ENCODE results near the gene CRABP1.
"Not testable (repeated sequence)": the region's sequence is repeated elsewhere in the genome, so short reads cannot be mapped to it uniquely, and the experiment has no call there.

CRABP1 gene

DNA sequence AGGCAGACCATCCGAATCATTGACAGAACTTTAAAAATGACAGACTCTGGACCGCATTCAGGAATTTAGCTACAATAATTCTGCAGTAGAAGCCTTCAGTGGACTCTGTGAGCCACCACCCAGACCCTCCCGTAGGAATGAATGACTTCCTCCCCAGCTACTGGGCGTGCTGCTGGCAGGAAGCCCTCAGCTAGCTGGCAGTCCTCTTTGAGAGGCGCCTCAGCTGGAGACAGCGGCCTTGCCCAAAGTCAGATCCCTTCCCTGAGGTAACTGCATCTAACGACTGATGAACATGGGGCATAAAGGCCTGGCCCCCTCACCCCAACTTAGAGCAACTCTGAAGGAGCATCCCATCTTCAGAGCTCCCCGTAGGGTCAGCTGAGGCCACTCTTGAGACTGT lies 25.8 kb downstream of the CRABP1 start:
- Histone ChIP-seq H3K27me3 (replicated peaks; ENCODE audit: control insufficient read depth, insufficient read depth, low read length) (peaks cover 19% of the 10 kb centered on the region), H3K4me3 (ENCODE audit: low read length) (no peak overlapping the region), H3K36me3 (ENCODE audit: control insufficient read depth, insufficient read depth, low read length, severe bottlenecking) (no peaks in the 10 kb centered on the region), H3K4me1 (ENCODE audit: control insufficient read depth, insufficient read depth, low read length) (no peaks in the 10 kb centered on the region), H3K9ac (ENCODE audit: low read length) (no peak overlapping the region), H3K9me3 (ENCODE audit: control insufficient read depth, low read length) (no peaks in the 10 kb centered on the region)
- peak; percentile 36 for DNase-seq (ENCODE audit: low read depth)

DNA sequence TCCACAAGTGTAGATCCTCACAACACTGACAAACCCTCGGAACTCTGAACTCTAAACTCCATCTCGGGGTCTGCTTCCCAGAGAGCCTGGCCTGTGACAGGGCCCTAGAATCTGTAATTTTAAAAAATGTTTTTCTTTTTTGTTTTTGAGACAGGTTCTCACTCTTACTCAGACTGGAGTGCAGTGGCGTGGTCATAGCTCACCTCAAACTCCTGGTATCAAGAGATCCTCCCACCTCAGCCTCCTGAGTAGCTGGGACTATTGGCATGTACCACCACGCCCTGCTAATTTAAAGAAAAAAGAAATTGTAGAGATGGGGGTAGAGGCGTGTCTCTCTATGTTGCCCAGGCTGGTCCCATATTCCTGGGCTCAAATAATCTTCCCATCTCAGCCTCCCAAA lies 26.2 kb downstream of the CRABP1 start:
- no peak overlapping the region for H3K9ac ChIP-seq (ENCODE audit: low read length)
- H3K36me3 ChIP-seq (ENCODE audit: control insufficient read depth, insufficient read depth, low read length, severe bottlenecking) = no peaks in the 10 kb centered on the region
- H3K4me1 ChIP-seq (ENCODE audit: control insufficient read depth, insufficient read depth, low read length) = no peaks in the 10 kb centered on the region
- no peaks in the 10 kb centered on the region for H3K9me3 ChIP-seq (ENCODE audit: control insufficient read depth, low read length)
- H3K4me3 ChIP-seq (ENCODE audit: low read length) = no peak overlapping the region
- H3K27me3 ChIP-seq (replicated peaks; ENCODE audit: control insufficient read depth, insufficient read depth, low read length) = peaks cover 19% of the 10 kb centered on the region
- DNase-seq (ENCODE audit: low read depth) = no peak

DNA sequence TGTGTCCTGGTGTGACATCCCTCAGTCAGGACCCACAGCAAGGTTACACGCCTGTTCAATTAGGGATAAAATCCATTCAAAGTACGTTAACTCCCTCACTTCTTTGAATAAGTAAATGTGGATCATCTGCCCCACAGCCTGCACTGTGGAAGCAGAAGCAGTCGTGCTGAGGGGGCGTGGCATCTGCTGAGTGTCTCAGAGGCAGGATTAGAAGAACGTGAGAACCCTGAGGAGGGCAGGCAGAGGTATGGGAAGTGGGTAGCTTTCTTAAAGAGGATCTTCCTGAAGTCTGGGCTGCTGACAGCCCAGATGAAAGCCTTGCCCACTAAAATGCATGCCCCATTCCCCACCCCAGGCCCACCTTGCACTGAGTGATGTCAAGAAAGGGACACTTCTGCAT lies 28.5 kb downstream of the CRABP1 start:
- H3K9me3 ChIP-seq (ENCODE audit: control insufficient read depth, low read length) = no peaks in the 10 kb centered on the region
- no peaks in the 10 kb centered on the region for H3K4me1 ChIP-seq (ENCODE audit: control insufficient read depth, insufficient read depth, low read length)
- DNase-seq (ENCODE audit: low read depth) = peak; percentile 41
- no peak overlapping the region for H3K4me3 ChIP-seq (ENCODE audit: low read length)
- H3K27me3 ChIP-seq (replicated peaks; ENCODE audit: control insufficient read depth, insufficient read depth, low read length) = peaks cover 22% of the 10 kb centered on the region
- no peaks in the 10 kb centered on the region for H3K36me3 ChIP-seq (ENCODE audit: control insufficient read depth, insufficient read depth, low read length, severe bottlenecking)
- no peak overlapping the region for H3K9ac ChIP-seq (ENCODE audit: low read length)

DNA sequence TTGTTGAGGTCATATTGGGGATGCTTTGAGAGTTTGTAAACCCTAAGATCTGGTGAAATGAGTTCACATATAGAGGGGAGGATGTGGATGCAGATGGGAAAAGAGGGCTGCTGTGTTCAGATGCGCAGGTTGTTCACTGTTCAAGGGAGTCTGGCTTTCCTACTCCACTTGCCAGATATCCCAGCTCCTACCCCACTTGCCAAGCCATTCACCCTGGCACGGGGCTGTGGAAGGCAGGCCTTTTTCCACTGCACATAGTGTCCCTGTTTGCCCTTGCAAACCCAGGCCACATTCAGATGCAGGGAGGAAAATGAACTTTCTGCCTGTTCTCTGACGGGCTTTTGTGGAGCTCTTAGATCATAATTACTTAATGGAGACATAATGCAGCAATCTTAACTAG lies 29.0 kb downstream of the CRABP1 start:
- H3K4me1 ChIP-seq (ENCODE audit: control insufficient read depth, insufficient read depth, low read length) = no peaks in the 10 kb centered on the region
- no peak overlapping the region for H3K4me3 ChIP-seq (ENCODE audit: low read length)
- DNase-seq (ENCODE audit: low read depth) = no peak
- no peaks in the 10 kb centered on the region for H3K36me3 ChIP-seq (ENCODE audit: control insufficient read depth, insufficient read depth, low read length, severe bottlenecking)
- no peak overlapping the region for H3K9ac ChIP-seq (ENCODE audit: low read length)
- no peaks in the 10 kb centered on the region for H3K9me3 ChIP-seq (ENCODE audit: control insufficient read depth, low read length)
- peaks cover 22% of the 10 kb centered on the region for H3K27me3 ChIP-seq (replicated peaks; ENCODE audit: control insufficient read depth, insufficient read depth, low read length)

DNA sequence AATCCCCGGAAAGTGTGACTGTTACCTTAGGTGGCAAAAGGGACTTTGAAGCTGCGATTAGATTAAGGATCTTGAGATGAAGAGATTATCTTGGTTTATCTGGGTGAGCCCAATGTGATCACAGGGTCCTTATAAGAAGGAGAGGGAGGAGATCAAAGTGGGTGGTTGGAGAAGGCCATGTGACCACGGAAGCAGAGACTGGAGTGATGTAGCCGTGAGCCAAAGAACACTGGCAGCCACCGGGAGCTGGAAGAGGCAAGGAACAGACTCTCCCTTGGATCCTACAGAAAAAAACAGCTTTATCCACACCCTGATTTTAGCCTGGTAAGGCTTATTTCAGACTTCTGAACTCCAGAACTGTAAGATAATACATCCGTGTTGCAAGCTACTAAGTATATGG lies 29.9 kb downstream of the CRABP1 start:
- no peak for DNase-seq (ENCODE audit: low read depth)
- Histone ChIP-seq H3K27me3 (replicated peaks; ENCODE audit: control insufficient read depth, insufficient read depth, low read length) (peaks cover 22% of the 10 kb centered on the region), H3K4me3 (ENCODE audit: low read length) (no peak overlapping the region), H3K9ac (ENCODE audit: low read length) (no peak overlapping the region), H3K4me1 (ENCODE audit: control insufficient read depth, insufficient read depth, low read length) (no peaks in the 10 kb centered on the region), H3K36me3 (ENCODE audit: control insufficient read depth, insufficient read depth, low read length, severe bottlenecking) (no peaks in the 10 kb centered on the region), H3K9me3 (ENCODE audit: control insufficient read depth, low read length) (no peaks in the 10 kb centered on the region)

DNA sequence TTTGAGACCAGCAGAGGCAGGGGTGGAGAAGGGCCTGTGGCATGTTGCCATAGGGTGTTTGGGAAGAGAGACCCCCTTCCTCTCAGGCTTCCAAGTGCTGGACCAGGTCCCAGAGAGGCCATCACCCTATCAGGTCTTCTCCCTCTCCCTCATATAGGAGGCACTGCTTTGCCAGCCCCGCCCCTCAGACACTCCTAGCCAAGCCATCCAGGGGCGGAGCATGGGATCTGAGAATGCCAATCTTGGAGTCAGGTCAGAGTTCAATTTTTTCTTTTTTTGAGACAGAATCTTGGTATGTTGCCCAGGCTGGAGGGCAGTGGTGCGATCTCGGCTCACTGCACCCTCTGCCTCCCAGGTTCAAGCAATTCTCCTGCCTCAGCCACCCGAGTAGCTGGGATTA lies 32.7 kb downstream of the CRABP1 start:
- no peak overlapping the region for H3K4me3 ChIP-seq (ENCODE audit: low read length)
- no peaks in the 10 kb centered on the region for H3K9me3 ChIP-seq (ENCODE audit: control insufficient read depth, low read length)
- DNase-seq (ENCODE audit: low read depth) = no peak
- H3K4me1 ChIP-seq (ENCODE audit: control insufficient read depth, insufficient read depth, low read length) = no peaks in the 10 kb centered on the region
- H3K9ac ChIP-seq (ENCODE audit: low read length) = no peak overlapping the region
- no peaks in the 10 kb centered on the region for H3K36me3 ChIP-seq (ENCODE audit: control insufficient read depth, insufficient read depth, low read length, severe bottlenecking)
- H3K27me3 ChIP-seq (replicated peaks; ENCODE audit: control insufficient read depth, insufficient read depth, low read length) = peaks cover 22% of the 10 kb centered on the region

DNA sequence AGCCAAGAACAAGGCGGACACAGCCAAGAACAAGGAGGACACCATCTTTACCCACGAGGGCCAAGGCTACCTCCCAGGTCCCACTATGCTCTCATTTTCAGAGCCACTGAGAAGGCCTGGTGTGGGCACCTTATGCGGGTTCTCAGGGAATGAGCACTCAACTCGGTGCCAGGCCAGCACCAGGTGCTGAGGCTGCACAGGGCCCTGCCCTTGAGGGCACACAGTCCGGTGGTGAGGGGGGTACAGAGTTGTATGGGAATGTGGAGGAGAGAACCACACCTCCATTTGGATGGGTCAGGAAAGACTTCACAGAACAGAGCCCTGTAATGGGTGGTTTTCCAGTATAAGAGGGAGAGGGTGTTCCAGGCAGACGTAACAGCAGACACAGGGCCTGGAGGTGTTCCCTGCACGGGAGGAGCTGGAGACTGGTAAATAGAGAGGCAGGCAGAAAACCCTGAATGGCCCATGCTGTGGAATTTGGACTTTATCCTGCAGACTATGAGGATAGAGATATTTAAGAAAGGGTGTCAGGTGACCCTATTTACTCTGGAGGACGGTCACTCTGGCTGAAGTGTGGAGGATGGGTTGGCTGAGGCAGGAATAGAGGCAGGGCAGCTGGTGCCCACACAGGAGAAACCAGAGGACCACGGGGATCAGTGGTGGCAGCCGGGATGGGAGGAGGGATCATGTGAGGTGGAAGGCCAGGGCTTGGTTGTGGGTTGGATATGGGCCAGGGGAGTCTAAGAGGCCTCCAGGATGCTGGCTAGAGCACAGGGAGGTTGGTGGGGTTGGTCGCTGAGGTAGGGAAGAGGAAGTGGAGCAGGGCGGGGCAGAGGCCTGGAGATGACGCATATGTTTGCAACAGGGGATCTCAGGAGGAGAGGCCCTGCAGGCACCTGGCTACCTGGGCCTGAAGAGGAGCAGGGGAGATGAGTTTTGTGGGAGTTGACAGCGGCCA lies 34.6 kb downstream of the CRABP1 start:
- no peak for DNase-seq (ENCODE audit: low read depth)
- H3K4me1 ChIP-seq (ENCODE audit: control insufficient read depth, insufficient read depth, low read length) = no peaks in the 10 kb centered on the region
- H3K36me3 ChIP-seq (ENCODE audit: control insufficient read depth, insufficient read depth, low read length, severe bottlenecking) = no peaks in the 10 kb centered on the region
- no peak overlapping the region for H3K4me3 ChIP-seq (ENCODE audit: low read length)
- peaks cover 10% of the 10 kb centered on the region for H3K27me3 ChIP-seq (replicated peaks; ENCODE audit: control insufficient read depth, insufficient read depth, low read length)
- H3K9me3 ChIP-seq (ENCODE audit: control insufficient read depth, low read length) = no peaks in the 10 kb centered on the region
- no peak overlapping the region for H3K9ac ChIP-seq (ENCODE audit: low read length)

DNA sequence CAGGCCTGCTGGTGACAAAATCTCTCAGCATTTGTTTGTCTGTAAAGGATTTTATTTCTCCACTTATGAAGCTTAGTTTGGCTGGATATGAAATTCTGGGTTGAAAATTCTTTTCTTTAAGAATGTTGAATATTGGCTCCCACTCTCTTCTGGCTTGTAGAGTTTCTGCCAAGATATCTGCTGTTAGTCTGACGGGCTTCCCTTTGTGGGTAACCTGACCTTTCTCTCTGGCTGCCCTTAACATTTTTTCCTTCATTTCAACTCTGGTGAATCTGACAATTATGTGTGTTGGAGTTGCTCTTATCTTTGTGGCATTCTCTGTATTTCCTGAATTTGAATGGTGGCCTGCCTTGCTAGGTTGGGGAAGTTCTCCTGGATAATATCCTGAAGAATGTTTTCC lies 40.0 kb downstream of the CRABP1 start:
- H3K4me3 ChIP-seq (ENCODE audit: low read length); H3K9me3 ChIP-seq (ENCODE audit: control insufficient read depth, low read length); DNase-seq (ENCODE audit: low read depth); H3K36me3 ChIP-seq (ENCODE audit: control insufficient read depth, insufficient read depth, low read length, severe bottlenecking); H3K9ac ChIP-seq (ENCODE audit: low read length); H3K4me1 ChIP-seq (ENCODE audit: control insufficient read depth, insufficient read depth, low read length): not testable (repeated sequence)
- H3K27me3 ChIP-seq (replicated peaks; ENCODE audit: control insufficient read depth, insufficient read depth, low read length) = peaks cover 13% of the 10 kb centered on the region

DNA sequence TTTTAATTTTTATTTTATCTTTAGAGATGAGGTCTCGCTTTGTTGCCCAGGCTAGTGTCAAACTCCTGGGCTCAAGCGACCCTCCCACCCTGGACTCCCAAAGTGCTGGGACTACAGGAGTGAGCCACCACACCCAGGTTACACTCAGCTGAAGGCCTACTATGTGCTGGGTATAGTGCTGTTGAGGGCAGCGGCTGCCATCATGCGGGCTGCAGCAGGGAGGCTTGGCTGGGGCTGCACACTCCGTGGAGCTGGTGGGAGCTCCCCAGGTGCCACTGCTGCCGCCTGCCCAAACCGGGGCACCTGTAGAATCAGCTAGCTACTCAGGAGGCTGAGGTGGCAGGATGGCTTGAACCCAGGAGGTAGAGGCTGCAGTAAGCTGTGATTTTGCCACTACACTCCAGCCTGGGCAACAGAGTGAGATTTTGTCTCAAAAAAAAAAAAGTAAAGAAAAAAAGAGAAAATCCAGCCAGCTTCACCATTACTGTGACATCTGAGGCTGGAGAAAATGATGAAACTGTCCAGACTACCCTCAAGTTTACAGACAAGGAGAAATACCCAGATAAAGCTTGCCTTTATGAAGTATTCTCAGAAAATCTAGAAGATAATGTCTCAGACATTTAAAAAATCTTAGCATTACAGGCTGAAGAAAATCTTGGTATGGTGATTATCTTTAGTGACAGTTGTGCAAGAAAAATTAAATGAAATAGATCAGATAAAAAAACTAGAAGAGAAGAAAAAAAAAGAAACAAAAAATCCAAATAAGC lies 42.1 kb downstream of the CRABP1 start:
- Histone ChIP-seq H3K4me3 (ENCODE audit: low read length) (no peak overlapping the region), H3K9me3 (ENCODE audit: control insufficient read depth, low read length) (no peaks in the 10 kb centered on the region), H3K27me3 (replicated peaks; ENCODE audit: control insufficient read depth, insufficient read depth, low read length) (peaks cover 26% of the 10 kb centered on the region), H3K4me1 (ENCODE audit: control insufficient read depth, insufficient read depth, low read length) (peaks cover 2% of the 10 kb centered on the region), H3K36me3 (ENCODE audit: control insufficient read depth, insufficient read depth, low read length, severe bottlenecking) (no peaks in the 10 kb centered on the region), H3K9ac (ENCODE audit: low read length) (no peak overlapping the region)
- no peak for DNase-seq (ENCODE audit: low read depth)

DNA sequence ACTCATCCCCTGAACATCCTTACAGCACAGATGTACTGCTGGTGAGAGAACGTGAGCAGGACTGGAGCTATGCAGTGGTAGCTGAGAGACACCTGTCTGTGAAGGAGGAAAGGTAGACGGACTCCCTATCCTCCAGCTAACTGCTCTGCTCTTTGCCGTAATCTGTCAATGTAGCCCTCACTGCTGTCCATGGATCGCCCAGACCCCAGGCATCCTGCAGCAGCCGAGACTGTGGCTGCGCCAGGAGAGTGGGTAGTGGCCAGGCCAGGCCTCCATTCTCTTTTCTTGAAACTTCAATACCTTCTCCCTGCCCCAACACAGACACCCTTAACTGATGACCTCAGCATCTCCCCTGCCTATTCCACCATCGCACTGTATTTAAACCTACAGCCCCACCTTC lies 44.5 kb downstream of the CRABP1 start:
- DNase-seq (ENCODE audit: low read depth) = no peak
- no peak overlapping the region for H3K9ac ChIP-seq (ENCODE audit: low read length)
- H3K4me1 ChIP-seq (ENCODE audit: control insufficient read depth, insufficient read depth, low read length) = peaks cover 15% of the 10 kb centered on the region
- H3K4me3 ChIP-seq (ENCODE audit: low read length) = no peak overlapping the region
- H3K27me3 ChIP-seq (replicated peaks; ENCODE audit: control insufficient read depth, insufficient read depth, low read length) = peaks cover 26% of the 10 kb centered on the region
- H3K36me3 ChIP-seq (ENCODE audit: control insufficient read depth, insufficient read depth, low read length, severe bottlenecking) = no peaks in the 10 kb centered on the region
- no peaks in the 10 kb centered on the region for H3K9me3 ChIP-seq (ENCODE audit: control insufficient read depth, low read length)

DNA sequence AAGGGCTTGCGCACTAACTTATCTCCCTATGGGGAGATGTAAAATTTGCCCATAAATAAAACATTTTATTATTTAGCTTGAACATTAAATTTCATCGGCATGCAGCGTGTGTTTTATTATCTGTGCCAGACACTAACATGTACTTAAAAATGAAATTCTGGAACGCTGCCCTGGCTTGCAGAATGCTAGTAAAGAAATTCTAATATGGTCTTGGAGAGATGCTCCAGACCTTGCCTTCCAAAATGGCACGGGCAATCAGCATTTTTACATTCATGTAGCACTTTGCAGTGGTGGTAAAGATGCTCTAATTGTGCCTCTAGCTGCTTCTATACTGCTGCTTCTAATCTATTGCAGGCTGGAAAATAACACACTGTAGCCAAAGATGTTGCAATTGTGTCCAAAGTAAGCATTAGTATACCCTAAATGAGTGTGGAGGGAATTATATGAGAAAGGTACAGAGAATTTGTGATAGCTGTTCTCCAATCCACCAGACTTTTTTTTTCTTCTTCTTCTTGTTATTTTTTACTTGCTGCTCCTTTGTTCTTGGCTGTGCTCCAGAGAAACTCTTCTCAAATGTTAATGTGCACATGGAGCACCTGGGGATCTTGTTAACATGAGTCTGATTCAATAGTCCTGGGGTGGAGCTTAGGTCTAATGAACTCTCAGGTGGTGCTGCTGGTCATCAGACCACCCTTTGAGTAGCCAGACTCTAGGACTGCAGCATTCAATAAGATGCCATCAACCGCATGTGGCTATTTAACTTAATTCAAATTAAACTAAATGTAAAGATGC lies 47.3 kb downstream of the CRABP1 start:
- H3K4me1 ChIP-seq (ENCODE audit: control insufficient read depth, insufficient read depth, low read length) = peaks cover 30% of the 10 kb centered on the region
- H3K4me3 ChIP-seq (ENCODE audit: low read length) = no peak overlapping the region
- H3K9me3 ChIP-seq (ENCODE audit: control insufficient read depth, low read length) = no peaks in the 10 kb centered on the region
- H3K27me3 ChIP-seq (replicated peaks; ENCODE audit: control insufficient read depth, insufficient read depth, low read length) = peaks cover 26% of the 10 kb centered on the region
- DNase-seq (ENCODE audit: low read depth) = peak; percentile 78
- H3K9ac ChIP-seq (ENCODE audit: low read length) = no peak overlapping the region
- H3K36me3 ChIP-seq (ENCODE audit: control insufficient read depth, insufficient read depth, low read length, severe bottlenecking) = no peaks in the 10 kb centered on the region
